ENCODE data around the gene IGSF21.

IGSF21 gene

DNA sequence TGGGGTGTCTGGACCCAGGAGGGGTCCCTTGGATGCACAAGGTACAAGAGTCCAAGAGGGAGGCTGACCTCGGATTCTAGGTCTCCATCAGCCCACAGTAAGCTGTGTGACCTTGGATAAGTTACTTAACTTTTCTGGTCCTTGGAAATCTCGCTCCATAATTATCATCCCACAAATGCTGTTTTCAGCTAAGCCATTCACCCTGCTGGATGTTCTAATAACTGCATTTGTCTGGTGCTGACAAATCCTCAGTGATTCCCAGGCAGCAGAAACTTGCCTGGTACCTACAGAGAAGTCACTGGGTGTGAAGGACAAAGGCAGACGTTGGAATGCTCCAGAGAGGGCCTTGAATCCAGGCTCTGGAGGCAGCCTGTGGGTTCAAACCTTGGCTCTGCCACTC lies 89.7 kb downstream of the IGSF21 start:
- TF ChIP-seq, protein P1, sequence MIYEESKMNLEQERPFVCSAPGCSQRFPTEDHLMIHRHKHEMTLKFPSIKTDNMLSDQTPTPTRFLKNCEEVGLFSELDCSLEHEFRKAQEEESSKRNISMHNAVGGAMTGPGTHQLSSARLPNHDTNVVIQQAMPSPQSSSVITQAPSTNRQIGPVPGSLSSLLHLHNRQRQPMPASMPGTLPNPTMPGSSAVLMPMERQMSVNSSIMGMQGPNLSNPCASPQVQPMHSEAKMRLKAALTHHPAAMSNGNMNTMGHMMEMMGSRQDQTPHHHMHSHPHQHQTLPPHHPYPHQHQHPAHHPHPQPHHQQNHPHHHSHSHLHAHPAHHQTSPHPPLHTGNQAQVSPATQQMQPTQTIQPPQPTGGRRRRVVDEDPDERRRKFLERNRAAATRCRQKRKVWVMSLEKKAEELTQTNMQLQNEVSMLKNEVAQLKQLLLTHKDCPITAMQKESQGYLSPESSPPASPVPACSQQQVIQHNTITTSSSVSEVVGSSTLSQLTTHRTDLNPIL (CRISPR knock-in tag; IDR thresholded peaks at IDR 0.05; ENCODE audit: low read depth), result no peak
- no peak for ATAC-seq

DNA sequence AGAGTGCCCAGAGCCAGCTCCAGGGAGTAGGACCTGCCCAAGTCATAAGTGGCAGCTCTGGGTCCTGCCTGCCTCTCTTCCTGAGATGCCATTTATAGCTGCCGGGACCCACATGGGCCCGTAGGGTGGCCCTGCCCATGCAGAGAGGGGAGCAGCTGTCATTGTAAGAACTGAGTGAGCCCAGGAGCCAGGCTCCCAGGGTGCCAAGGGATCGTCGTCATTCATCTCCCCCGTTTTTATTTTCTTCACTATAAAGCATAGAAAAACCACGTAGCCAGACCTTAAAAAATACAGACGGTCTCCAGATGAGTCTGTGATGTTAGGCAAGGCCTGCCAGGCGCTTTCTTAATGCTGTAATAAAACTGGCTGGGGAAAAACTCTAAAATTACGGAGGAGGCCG lies 90.7 kb downstream of the IGSF21 start:
- TF ChIP-seq PPARA (CRISPR knock-in tag; IDR thresholded peaks at IDR 0.05; ENCODE audit: borderline replicate concordance) (no peak), ISL1 (CRISPR knock-in tag; IDR thresholded peaks at IDR 0.05) (no peak)
- no peak for ATAC-seq

DNA sequence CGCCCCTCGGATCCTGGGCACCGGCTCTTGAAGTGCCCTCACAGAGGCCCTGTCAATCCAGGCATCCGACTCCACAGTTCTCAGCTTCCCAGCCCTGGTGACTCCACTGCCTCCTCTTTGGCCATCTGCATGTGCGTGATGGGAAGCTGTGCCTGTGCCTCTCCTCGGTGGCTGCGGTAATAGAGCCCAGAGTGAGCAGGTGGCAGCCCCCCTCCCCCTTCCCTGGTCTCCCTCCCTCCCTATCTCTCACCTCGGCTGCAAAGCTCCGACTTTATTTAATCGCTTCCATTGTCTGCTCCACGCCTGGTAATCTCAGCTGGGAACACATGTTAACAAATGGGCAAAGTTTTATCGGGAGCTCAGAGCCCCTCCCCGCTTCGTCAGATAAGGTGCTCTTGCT lies 91.9 kb downstream of the IGSF21 start:
- no peak for TF ChIP-seq ESRRG (CRISPR knock-in tag; IDR thresholded peaks at IDR 0.05)
- TF ChIP-seq SNAI2 (CRISPR knock-in tag; IDR thresholded peaks at IDR 0.05), result no peak
- no peak for TF ChIP-seq OSR1 (CRISPR knock-in tag; IDR thresholded peaks at IDR 0.05)
- ATAC-seq, result no peak

DNA sequence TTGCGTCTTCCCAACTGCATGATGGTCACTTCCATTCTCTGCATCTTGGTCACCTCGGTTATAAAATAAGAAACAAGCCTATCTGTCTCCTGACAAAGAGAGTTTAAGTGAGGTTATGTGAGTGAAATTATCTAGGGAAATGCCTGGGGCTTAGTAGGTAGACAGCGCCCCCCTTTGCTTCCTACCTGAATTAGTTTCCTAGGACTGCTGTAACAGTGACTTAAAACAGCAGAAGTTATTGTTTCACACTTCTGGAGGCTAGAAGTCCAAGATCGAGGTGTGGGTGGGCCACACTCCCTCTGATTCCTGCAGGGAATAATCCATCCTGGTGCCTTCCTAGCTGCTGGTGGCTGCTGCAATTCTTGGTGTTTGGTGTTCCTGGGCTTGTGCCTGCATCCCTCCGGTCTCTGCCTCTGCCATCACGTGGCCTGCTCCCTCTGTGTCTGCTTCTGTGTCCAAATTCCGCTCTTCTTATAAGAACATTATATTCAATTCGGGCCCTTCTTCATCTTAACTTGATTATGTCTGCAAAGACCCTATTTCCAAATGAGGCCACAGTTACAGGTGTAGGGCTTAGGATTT lies 92.6 kb downstream of the IGSF21 start:
- no peak for TF ChIP-seq ZFP30 (CRISPR knock-in tag; IDR thresholded peaks at IDR 0.05)
- no peak for TF ChIP-seq BACH2 (CRISPR knock-in tag; IDR thresholded peaks at IDR 0.05; ENCODE audit: borderline replicate concordance)
- no peak for TF ChIP-seq OSR1 (CRISPR knock-in tag; IDR thresholded peaks at IDR 0.05)
- TF ChIP-seq ZFP3 (CRISPR knock-in tag; IDR thresholded peaks at IDR 0.05), result no peak
- TF ChIP-seq, protein P1 (CRISPR knock-in tag; IDR thresholded peaks at IDR 0.05; ENCODE audit: low read depth), result no peak
- no peak for TF ChIP-seq TCF4 (CRISPR knock-in tag; IDR thresholded peaks at IDR 0.05; ENCODE audit: borderline replicate concordance)
- TF ChIP-seq ZC3H10 (CRISPR knock-in tag; IDR thresholded peaks at IDR 0.05), result no peak
- TF ChIP-seq, protein P2, sequence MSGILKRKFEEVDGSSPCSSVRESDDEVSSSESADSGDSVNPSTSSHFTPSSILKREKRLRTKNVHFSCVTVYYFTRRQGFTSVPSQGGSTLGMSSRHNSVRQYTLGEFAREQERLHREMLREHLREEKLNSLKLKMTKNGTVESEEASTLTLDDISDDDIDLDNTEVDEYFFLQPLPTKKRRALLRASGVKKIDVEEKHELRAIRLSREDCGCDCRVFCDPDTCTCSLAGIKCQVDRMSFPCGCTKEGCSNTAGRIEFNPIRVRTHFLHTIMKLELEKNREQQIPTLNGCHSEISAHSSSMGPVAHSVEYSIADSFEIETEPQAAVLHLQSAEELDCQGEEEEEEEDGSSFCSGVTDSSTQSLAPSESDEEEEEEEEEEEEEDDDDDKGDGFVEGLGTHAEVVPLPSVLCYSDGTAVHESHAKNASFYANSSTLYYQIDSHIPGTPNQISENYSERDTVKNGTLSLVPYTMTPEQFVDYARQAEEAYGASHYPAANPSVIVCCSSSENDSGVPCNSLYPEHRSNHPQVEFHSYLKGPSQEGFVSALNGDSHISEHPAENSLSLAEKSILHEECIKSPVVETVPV (CRISPR knock-in tag; IDR thresholded peaks at IDR 0.05), result no peak
- TF ChIP-seq, protein P3, sequence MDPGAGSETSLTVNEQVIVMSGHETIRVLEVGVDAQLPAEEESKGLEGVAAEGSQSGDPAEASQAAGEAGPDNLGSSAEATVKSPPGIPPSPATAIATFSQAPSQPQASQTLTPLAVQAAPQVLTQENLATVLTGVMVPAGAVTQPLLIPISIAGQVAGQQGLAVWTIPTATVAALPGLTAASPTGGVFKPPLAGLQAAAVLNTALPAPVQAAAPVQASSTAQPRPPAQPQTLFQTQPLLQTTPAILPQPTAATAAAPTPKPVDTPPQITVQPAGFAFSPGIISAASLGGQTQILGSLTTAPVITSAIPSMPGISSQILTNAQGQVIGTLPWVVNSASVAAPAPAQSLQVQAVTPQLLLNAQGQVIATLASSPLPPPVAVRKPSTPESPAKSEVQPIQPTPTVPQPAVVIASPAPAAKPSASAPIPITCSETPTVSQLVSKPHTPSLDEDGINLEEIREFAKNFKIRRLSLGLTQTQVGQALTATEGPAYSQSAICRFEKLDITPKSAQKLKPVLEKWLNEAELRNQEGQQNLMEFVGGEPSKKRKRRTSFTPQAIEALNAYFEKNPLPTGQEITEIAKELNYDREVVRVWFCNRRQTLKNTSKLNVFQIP (CRISPR knock-in tag; IDR thresholded peaks at IDR 0.05; ENCODE audit: borderline replicate concordance, low read depth), result no peak
- TF ChIP-seq, protein P4, sequence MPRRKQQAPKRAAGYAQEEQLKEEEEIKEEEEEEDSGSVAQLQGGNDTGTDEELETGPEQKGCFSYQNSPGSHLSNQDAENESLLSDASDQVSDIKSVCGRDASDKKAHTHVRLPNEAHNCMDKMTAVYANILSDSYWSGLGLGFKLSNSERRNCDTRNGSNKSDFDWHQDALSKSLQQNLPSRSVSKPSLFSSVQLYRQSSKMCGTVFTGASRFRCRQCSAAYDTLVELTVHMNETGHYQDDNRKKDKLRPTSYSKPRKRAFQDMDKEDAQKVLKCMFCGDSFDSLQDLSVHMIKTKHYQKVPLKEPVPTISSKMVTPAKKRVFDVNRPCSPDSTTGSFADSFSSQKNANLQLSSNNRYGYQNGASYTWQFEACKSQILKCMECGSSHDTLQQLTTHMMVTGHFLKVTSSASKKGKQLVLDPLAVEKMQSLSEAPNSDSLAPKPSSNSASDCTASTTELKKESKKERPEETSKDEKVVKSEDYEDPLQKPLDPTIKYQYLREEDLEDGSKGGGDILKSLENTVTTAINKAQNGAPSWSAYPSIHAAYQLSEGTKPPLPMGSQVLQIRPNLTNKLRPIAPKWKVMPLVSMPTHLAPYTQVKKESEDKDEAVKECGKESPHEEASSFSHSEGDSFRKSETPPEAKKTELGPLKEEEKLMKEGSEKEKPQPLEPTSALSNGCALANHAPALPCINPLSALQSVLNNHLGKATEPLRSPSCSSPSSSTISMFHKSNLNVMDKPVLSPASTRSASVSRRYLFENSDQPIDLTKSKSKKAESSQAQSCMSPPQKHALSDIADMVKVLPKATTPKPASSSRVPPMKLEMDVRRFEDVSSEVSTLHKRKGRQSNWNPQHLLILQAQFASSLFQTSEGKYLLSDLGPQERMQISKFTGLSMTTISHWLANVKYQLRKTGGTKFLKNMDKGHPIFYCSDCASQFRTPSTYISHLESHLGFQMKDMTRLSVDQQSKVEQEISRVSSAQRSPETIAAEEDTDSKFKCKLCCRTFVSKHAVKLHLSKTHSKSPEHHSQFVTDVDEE (CRISPR knock-in tag; IDR thresholded peaks at IDR 0.05), result no peak
- TF ChIP-seq ESRRG (CRISPR knock-in tag; IDR thresholded peaks at IDR 0.05), result no peak
- no peak for TF ChIP-seq ZNF70 (CRISPR knock-in tag; IDR thresholded peaks at IDR 0.05)
- no peak for TF ChIP-seq GLIS3 (CRISPR knock-in tag; IDR thresholded peaks at IDR 0.05)
- ATAC-seq, result no peak

DNA sequence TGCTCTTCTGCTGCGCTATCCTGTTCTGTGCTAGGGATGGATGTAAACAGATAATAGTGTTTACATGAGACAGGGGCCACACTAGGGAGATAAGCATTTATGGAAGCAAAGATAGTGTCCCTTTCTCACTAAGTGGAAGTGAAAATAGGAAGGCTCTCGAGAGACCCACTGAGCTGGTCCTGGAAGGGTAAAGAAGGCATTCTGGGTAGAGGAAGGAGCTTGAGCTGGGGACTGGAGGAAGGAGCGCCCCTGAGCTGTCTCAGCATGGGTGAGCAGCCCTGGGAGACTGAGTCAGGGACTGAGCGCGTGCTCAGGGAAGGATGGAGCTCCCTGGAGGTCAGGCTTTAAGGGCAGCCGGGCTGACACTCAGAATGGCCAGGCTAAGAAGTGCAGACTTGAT lies 93.3 kb downstream of the IGSF21 start:
- TF ChIP-seq ZFP30 (CRISPR knock-in tag; IDR thresholded peaks at IDR 0.05) (no peak), ZC3H10 (CRISPR knock-in tag; IDR thresholded peaks at IDR 0.05) (no peak)
- no peak for ATAC-seq

All from SK-N-SH treated with all-trans-retinoic acid at 6 μM for 48 hours (cell line).